GM12801 (cell line): ENCODE measurements around the gene TDRD12.

ENCODE experiments used
- CTCF ChIP-seq: IDR thresholded peaks from one replicate; pipeline ENCODE4 v1.5.1; 2011; ENCODE audit warnings: control low read depth; ENCODE audit not compliant: insufficient read length; ENCODE audit errors: extremely low read depth

Gene TDRD12

GRCh38 chr19:32810452-32810851 is 90.9 kb downstream of the TDRD12 start:
- no peak for TF ChIP-seq CTCF

DNA sequence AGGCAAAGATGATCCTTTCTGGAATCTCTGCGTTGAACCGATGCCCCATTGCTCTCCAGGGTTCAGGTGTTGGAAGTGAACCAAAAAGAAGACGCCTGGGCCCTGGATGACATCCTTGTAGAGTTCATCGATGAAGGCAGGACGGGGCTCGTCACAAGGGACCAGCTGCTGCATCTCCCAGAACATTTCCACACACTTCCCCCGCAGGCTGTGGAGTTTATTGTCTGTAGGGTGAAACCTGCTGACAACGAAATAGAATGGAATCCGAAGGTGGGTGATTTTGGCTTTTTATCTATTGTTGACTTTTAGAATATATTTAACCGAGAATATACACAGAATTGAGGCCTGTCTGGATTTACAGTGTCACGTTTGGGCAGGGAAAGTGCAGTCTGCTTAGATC is 91.6 kb downstream of the TDRD12 start:
- TF ChIP-seq CTCF = no peak

DNA sequence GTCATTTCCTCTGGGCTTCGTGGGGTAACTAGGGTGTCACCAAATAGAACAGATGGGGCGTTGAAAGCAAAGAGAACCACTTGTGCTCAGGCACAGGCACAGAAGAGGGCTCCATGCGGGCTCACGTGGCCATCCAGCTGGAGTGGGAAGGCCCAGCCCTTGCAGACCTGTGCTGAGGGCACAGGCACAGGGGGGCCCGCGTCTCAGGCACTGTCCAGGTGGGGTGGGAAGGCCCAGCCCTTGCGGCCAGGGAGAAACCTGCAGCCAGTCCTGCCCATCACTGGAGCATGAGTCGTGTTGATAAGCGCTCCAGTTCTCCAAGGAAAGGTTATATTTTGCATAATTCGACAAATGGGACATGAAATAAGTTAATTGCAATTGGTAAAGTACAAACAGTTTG is 92.5 kb downstream of the TDRD12 start:
- no peak for TF ChIP-seq CTCF

DNA sequence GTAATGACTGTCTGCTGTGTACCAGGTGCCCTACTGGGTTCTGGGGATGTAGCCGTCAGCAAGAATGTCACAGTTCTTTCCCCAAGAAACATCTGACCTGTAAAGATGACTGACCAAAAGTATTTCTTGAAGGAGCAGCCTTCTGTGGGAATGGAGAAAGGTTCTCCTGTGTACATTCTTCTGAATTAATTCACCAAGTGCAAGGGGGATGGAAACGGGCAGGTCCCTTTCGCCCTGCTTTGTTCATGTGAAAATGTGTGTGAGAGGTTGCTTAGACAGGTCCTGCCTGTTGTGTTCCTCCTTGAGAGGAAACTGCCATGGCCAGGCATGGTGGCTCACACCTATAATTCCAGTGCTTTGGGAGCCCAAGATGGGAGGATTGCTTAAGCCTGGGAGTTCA is 93.0 kb downstream of the TDRD12 start:
- no peak for TF ChIP-seq CTCF

DNA sequence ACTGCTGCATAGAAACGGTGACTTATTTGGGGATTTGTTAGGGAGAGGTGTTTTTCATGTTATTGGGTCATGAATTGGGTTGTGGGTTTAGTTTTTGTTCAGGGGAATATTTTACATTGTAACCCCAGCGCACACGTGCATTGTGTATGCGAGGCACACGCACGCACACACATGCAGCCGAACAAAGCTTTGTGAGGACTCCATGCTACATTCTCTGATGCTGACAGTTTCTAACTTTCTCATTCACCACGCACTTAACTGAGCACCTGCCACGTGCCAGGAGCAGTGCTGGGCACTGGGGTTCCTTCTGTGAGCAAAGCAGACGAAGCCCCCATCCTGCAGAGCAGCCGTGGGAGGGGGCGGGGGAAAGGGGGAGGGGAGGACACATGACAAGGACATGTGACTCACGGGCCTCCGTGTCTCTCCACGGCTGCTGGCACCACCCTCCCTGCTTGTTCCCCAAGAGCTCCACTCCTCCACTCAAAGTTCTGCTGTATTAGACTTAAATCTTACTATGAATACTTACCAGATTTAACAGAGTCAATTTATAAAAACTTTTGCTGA is 94.4 kb downstream of the TDRD12 start:
- no peak for TF ChIP-seq CTCF

DNA sequence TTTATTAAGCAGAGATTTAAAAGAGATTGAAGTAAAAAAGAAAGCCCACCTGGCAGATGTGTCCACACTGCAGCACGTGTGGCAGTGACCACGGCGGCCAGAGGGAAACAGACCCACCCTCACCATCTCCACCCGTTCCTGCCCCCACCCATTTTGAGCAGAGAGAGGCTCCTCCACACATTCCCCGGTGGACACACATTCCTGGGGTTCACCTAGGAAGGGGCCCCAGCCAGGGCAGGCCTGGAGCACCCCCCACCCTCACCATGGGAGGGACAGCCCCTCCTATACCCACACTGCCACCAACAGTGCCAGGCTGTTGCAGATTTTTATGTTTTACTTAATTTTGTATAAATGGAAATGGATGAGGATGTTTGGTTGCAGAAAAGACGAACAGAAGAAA is 95.1 kb downstream of the TDRD12 start:
- no peak for TF ChIP-seq CTCF

- TF ChIP-seq CTCF = no peak
Observed at GRCh38 chr19:32816555-32817099, 97.1 kb downstream of the TDRD12 start.
